AG04450 (cell line): ENCODE results near the gene LRRC71. TPM values are rescaled to one million over a fixed set of nuclear protein-coding genes. Genes with fewer than 3 reads are reported as not detected.

ENCODE experiments used
- CTCF ChIA-PET: fragments of 300-600, 350-600 bp; formaldehyde crosslinking; extraction: SDS; loops from one replicate; lab custom pipeline; 2022; ENCODE audit warnings: antibody characterized with exemption, inconsistent platforms; lab: Charles Lee
- POLR2A ChIA-PET: fragments of 350-600 bp; formaldehyde crosslinking; extraction: SDS; loops from one replicate; lab custom pipeline; 2021; ENCODE audit warnings: antibody characterized with exemption, inconsistent platforms; lab: Yijun Ruan, JAX
- DNase-seq: peaks from one replicate; pipeline ENCODE4 v3.0.0-alpha.2; 2011; ENCODE audit warnings: low read depth, low spot score
- H3K27ac ChIP-seq: one replicate; pipeline ENCODE4 v1.5.1; 2012; ENCODE audit warnings: low read depth, low read length, control low read depth
- H3K27me3 ChIP-seq: one replicate; pipeline ENCODE4 v1.6.0; 2012; ENCODE audit warnings: low read length; ENCODE audit not compliant: control insufficient read depth, insufficient read depth
- H3K4me3 ChIP-seq: 2 replicates; pipeline ENCODE4 v1.5.1; 2011; ENCODE audit warnings: mild to moderate bottlenecking, low read depth, low read length, control low read depth
- H3K9me3 ChIP-seq: 2 replicates; pipeline ENCODE4 v1.5.1; 2012; ENCODE audit warnings: low read length; ENCODE audit not compliant: control insufficient read depth, insufficient read depth
- CTCF ChIP-seq: IDR thresholded peaks from 2 replicates; pipeline ENCODE4 v1.5.1; 2011; ENCODE audit warnings: low read depth, low read length, control low read depth, inconsistent platforms
- polyA plus RNA-seq: library from polyadenylated mRNA; depleted of rRNA; stranded (reverse); fragments of >200 nt; gene quantifications from 2 replicates; pipeline ENCODE4 v1.2.3, GENCODE V29; 2011

The LRRC71 gene
- polyA plus RNA-seq, 1 experiment, result not detected

GRCh38 chr1:156904187-156904959 is 16.1 kb upstream of the LRRC71 start:
- no peak overlapping the region for H3K27ac ChIP-seq
- POLR2A ChIA-PET, result no interaction called here
- H3K27me3 ChIP-seq, result no peaks in the 10 kb centered on the region
- no peak for TF ChIP-seq CTCF
- no peak overlapping the region for H3K4me3 ChIP-seq
- no peak for DNase-seq
- peaks cover 9% of the 10 kb centered on the region for H3K9me3 ChIP-seq
- CTCF ChIA-PET, result no interaction called here

GRCh38 chr1:156905176-156905575 is 15.3 kb upstream of the LRRC71 start:
- TF ChIP-seq CTCF, result no peak
- peaks cover 9% of the 10 kb centered on the region for H3K9me3 ChIP-seq
- CTCF ChIA-PET, result no interaction called here
- POLR2A ChIA-PET, result no interaction called here
- no peak overlapping the region for H3K4me3 ChIP-seq
- no peak for DNase-seq
- H3K27ac ChIP-seq, result no peak overlapping the region
- H3K27me3 ChIP-seq, result no peaks in the 10 kb centered on the region

- Histone ChIP-seq H3K27ac (no peak overlapping the region), H3K9me3 (peaks cover 9% of the 10 kb centered on the region), H3K27me3 (no peaks in the 10 kb centered on the region), H3K4me3 (no peak overlapping the region)
- ChIA-PET CTCF (no interaction called here), POLR2A (no interaction called here)
- no peak for TF ChIP-seq CTCF
- DNase-seq, result no peak
Observed at GRCh38 chr1:156905651-156906050, 14.8 kb upstream of the LRRC71 start.

- Histone ChIP-seq H3K27ac (no peak overlapping the region), H3K4me3 (no peak overlapping the region), H3K9me3 (peaks cover 9% of the 10 kb centered on the region), H3K27me3 (no peaks in the 10 kb centered on the region)
- no peak for TF ChIP-seq CTCF
- CTCF ChIA-PET, result no interaction called here
- DNase-seq, result no peak
- POLR2A ChIA-PET, result no interaction called here
Observed at GRCh38 chr1:156906206-156906906, 14.1 kb upstream of the LRRC71 start.

- no peak overlapping the region for H3K4me3 ChIP-seq
- no peaks in the 10 kb centered on the region for H3K27me3 ChIP-seq
- no peak for DNase-seq
- TF ChIP-seq CTCF, result no peak
- H3K27ac ChIP-seq, result no peak overlapping the region
- peaks cover 9% of the 10 kb centered on the region for H3K9me3 ChIP-seq
- CTCF ChIA-PET, result interaction anchor here (0.7 to 1.3 kb wide), 3 partner anchors 8 to 29 kb away, joined by 3 to 6 read pairs (median 4); no protein-coding TSS in a partner anchor
- POLR2A ChIA-PET, result no interaction called here
Observed at GRCh38 chr1:156908541-156908940, 11.9 kb upstream of the LRRC71 start.
